ENCODE results near the gene NKX1-2.

DNA sequence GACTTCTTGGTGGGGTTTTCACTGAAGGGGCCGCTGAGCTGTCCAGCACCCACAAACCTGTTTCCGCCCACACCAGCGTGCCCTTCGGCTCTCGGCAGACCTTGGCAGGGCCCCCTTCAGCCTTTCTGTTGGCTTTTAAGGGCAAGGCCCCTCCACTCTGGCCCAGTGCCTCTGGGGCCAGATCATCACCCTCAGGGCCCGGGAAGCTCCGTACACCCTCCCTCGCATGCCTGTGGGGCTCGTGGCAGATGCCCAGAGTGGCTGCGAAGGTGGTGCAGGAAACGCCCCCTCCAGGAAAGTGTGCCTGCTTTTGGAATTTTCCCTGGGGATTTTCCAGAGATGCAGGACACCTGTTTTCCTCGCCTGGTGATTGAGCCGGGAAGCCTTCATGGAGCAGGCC, 18.8 kb upstream of the NKX1-2 start:
- TF ChIP-seq, protein P1, sequence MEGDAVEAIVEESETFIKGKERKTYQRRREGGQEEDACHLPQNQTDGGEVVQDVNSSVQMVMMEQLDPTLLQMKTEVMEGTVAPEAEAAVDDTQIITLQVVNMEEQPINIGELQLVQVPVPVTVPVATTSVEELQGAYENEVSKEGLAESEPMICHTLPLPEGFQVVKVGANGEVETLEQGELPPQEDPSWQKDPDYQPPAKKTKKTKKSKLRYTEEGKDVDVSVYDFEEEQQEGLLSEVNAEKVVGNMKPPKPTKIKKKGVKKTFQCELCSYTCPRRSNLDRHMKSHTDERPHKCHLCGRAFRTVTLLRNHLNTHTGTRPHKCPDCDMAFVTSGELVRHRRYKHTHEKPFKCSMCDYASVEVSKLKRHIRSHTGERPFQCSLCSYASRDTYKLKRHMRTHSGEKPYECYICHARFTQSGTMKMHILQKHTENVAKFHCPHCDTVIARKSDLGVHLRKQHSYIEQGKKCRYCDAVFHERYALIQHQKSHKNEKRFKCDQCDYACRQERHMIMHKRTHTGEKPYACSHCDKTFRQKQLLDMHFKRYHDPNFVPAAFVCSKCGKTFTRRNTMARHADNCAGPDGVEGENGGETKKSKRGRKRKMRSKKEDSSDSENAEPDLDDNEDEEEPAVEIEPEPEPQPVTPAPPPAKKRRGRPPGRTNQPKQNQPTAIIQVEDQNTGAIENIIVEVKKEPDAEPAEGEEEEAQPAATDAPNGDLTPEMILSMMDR (IDR thresholded peaks at IDR 0.05): no peak
- TF ChIP-seq POLR2A (IDR thresholded peaks at IDR 0.05; ENCODE audit: low read depth): no peak
